Stomach (tissue), 4 donors: ENCODE measurements around the gene PRR33.

ENCODE experiments used
- CTCF ChIP-seq, 7 experiments: fragments of 450-650 bp in 4 of 7; fragments of 200-600 bp in 3 of 7; sonication (generic) in 3 of 7; IDR thresholded peaks; one replicate each; pipeline ENCODE4 v1.5.1; 2016 to 2019; ENCODE audit warnings: antibody characterized with exemption in 7 of 7, control low read depth in 2 of 7, mild to moderate bottlenecking in 1 of 7
- EP300 ChIP-seq: sonication (generic); formaldehyde crosslinking; IDR thresholded peaks from one replicate; pipeline ENCODE4 v1.6.1; 2017; ENCODE audit warnings: antibody characterized with exemption
- POLR2A ChIP-seq, 4 donors: fragments of 450-650 bp; IDR thresholded peaks; one replicate each; pipeline ENCODE4 v1.6.1; 2016; ENCODE audit warnings: antibody characterized with exemption in 4 of 4, control low read depth in 2 of 4, mild to moderate bottlenecking in 1 of 4, moderate library complexity in 1 of 4

- TF ChIP-seq CTCF (IDR thresholded peaks at IDR 0.05) (no peak), POLR2A (IDR thresholded peaks at IDR 0.05) (no peak), EP300 (no peak)
Measured at GRCh38 chr11:1893581-1894359, 2.1 kb upstream of the PRR33 start.
